GM23248 (cell line): ENCODE results near the gene PID1. TPM values are rescaled to one million over a fixed set of nuclear protein-coding genes. Genes with fewer than 3 reads are reported as not detected.

Experiments used
- DNase-seq: peaks from one replicate; pipeline ENCODE4 v3.0.0-alpha.2; 2015
- H2AFZ ChIP-seq: fragments of 200-600 bp; sonication (generic); 2 replicates; pipeline ENCODE4 v1.6.1; 2016; ENCODE audit warnings: antibody characterized with exemption
- H3F3A ChIP-seq: fragments of 200-600 bp; sonication (generic); 2 replicates; pipeline ENCODE4 v1.6.1; 2016; ENCODE audit warnings: mild to moderate bottlenecking, antibody characterized with exemption, mixed run types; ENCODE audit not compliant: insufficient read depth
- H3K27ac ChIP-seq: fragments of 200-600 bp; sonication (generic); 2 replicates; pipeline ENCODE4 v1.5.1; 2016; ENCODE audit warnings: mild to moderate bottlenecking
- H3K27me3 ChIP-seq: fragments of 200-600 bp; sonication (generic); replicated peaks from 2 replicates; pipeline ENCODE4 v1.6.1; 2016; ENCODE audit warnings: mild to moderate bottlenecking; ENCODE audit not compliant: insufficient read depth
- H3K36me3 ChIP-seq: fragments of 200-600 bp; sonication (generic); 2 replicates; pipeline ENCODE4 v1.6.1; 2016; ENCODE audit warnings: low read depth, mild to moderate bottlenecking
- H3K4me1 ChIP-seq: fragments of 200-600 bp; sonication (generic); 2 replicates; pipeline ENCODE4 v1.6.1; 2016; ENCODE audit warnings: mild to moderate bottlenecking; ENCODE audit not compliant: insufficient read depth
- H3K4me2 ChIP-seq: fragments of 200-600 bp; sonication (generic); one replicate; pipeline ENCODE4 v1.6.1; 2016; ENCODE audit warnings: mild to moderate bottlenecking; ENCODE audit not compliant: unreplicated experiment
- H3K4me3 ChIP-seq: fragments of 200-600 bp; sonication (generic); 2 replicates; pipeline ENCODE4 v1.5.1; 2016; ENCODE audit warnings: mild to moderate bottlenecking
- H3K79me2 ChIP-seq: fragments of 200-600 bp; sonication (generic); 2 replicates; pipeline ENCODE4 v1.6.1; 2016; ENCODE audit warnings: mild to moderate bottlenecking; ENCODE audit not compliant: insufficient read depth
- H3K9ac ChIP-seq: fragments of 200-600 bp; sonication (generic); 2 replicates; pipeline ENCODE4 v1.6.1; 2016; ENCODE audit warnings: mild to moderate bottlenecking
- H3K9me2 ChIP-seq: fragments of 200-600 bp; sonication (generic); 2 replicates; pipeline ENCODE4 v1.6.1; 2016; ENCODE audit warnings: mixed run types, mild to moderate bottlenecking, moderate library complexity; ENCODE audit not compliant: insufficient read depth
- H3K9me3 ChIP-seq: fragments of 200-600 bp; sonication (generic); one replicate; pipeline ENCODE4 v1.6.1; 2017; ENCODE audit warnings: low read depth
- H4K20me1 ChIP-seq: fragments of 200-600 bp; sonication (generic); 2 replicates; pipeline ENCODE4 v1.6.0; 2016; ENCODE audit not compliant: insufficient read depth
- EZH2 ChIP-seq: fragments of 200-600 bp; sonication (generic); IDR thresholded peaks from 2 replicates; pipeline ENCODE4 v1.6.1; 2018; ENCODE audit warnings: antibody characterized with exemption, mild to moderate bottlenecking; ENCODE audit not compliant: insufficient read depth, poor library complexity, severe bottlenecking
- EZH2phosphoT487 ChIP-seq: fragments of 200-600 bp; sonication (generic); IDR thresholded peaks from 2 replicates; pipeline ENCODE4 v1.6.1; 2018; ENCODE audit warnings: antibody characterized with exemption, moderate library complexity, mild to moderate bottlenecking, low read depth; ENCODE audit not compliant: insufficient read depth
- WGBS, 2 experiments: methylation state at CpG; one replicate each; pipeline ENCODE4 v1.1.6; 2015 to 2017; ENCODE audit warnings: low lambda C conversion rate in 2 of 2, low coverage in 1 of 2; ENCODE audit errors: missing lambda C conversion rate in 2 of 2; 5-methylcytosine and 5-hydroxymethylcytosine counted together
- in situ Hi-C: fragments of 300-500 bp; cut with MboI; formaldehyde crosslinking; loops from 2 replicates; pipeline ENCODE4 v1.15.0; 2020
- polyA plus RNA-seq: library from polyadenylated mRNA; unstranded; fragments of >200 nt; fragmentation: Nextera tagmentation; extraction: Ambion mirVana; gene quantifications from 2 replicates; pipeline ENCODE4 v1.2.1, GENCODE V29; 2016
- total RNA-seq: library from RNA; depleted of rRNA; stranded (reverse); fragments of >200 nt; shearing (Covaris generic); gene quantifications from 2 replicates; pipeline ENCODE4 v1.2.3, GENCODE V29; 2014

The PID1 gene
- total and polyA plus RNA-seq, 2 experiments from 2014 or later = 5.9 to 8.6 TPM

- WGBS, 2 experiments = 29 to 40% methylated on average over 2 of the region's 2 CpGs
- peaks cover 23% of the 10 kb centered on the region for H3K4me1 ChIP-seq
- H4K20me1 ChIP-seq = no peaks in the 10 kb centered on the region
- H3K9me3 ChIP-seq = no peaks in the 10 kb centered on the region
- H3K4me3 ChIP-seq = no peak overlapping the region
- no peak overlapping the region for H3K27ac ChIP-seq
- H3K27me3 ChIP-seq = no peaks in the 10 kb centered on the region
- H3K4me2 ChIP-seq = peak overlapping the region; percentile 13
- no peak for TF ChIP-seq EZH2
- TF ChIP-seq EZH2phosphoT487 = no peak
- in situ Hi-C loops = no loop called here
- no peak overlapping the region for H3K9ac ChIP-seq
- no peaks in the 10 kb centered on the region for H3K9me2 ChIP-seq
- DNase-seq = no peak
- H3K79me2 ChIP-seq = no peaks in the 10 kb centered on the region
- no peak overlapping the region for H2AFZ ChIP-seq
- H3F3A ChIP-seq = 0 out of 2 replicates have a peak, but pooled peaks cover 5% of the 10 kb centered on the region
- H3K36me3 ChIP-seq = no peaks in the 10 kb centered on the region
Observed at GRCh38 chr2:229301237-229301636, 30.1 kb upstream of the PID1 start.

- H3F3A ChIP-seq = 0 out of 2 replicates have a peak, but pooled peaks cover 5% of the 10 kb centered on the region
- H4K20me1 ChIP-seq = no peaks in the 10 kb centered on the region
- WGBS, 2 experiments = 10 to 12% methylated on average over 3 of the region's 3 CpGs
- H3K9ac ChIP-seq = no peak overlapping the region
- H3K4me3 ChIP-seq = no peak overlapping the region
- no peaks in the 10 kb centered on the region for H3K9me2 ChIP-seq
- H2AFZ ChIP-seq = no peak overlapping the region
- peak overlapping the region; percentile 13 for H3K4me2 ChIP-seq
- TF ChIP-seq EZH2 (no peak), EZH2phosphoT487 (no peak)
- H3K27ac ChIP-seq = no peak overlapping the region
- H3K9me3 ChIP-seq = no peaks in the 10 kb centered on the region
- H3K27me3 ChIP-seq = no peaks in the 10 kb centered on the region
- DNase-seq = peak; percentile 65
- no peaks in the 10 kb centered on the region for H3K36me3 ChIP-seq
- in situ Hi-C loops = no loop called here
- peaks cover 24% of the 10 kb centered on the region for H3K4me1 ChIP-seq
- no peaks in the 10 kb centered on the region for H3K79me2 ChIP-seq
Observed at GRCh38 chr2:229300790-229301189, 29.7 kb upstream of the PID1 start.

GRCh38 chr2:229300371-229300770 lies 29.3 kb upstream of the PID1 start:
- Histone ChIP-seq H4K20me1 (no peaks in the 10 kb centered on the region), H3K9me2 (no peaks in the 10 kb centered on the region), H3K27me3 (no peaks in the 10 kb centered on the region), H3K9me3 (no peaks in the 10 kb centered on the region), H3K27ac (no peak overlapping the region), H3K9ac (no peak overlapping the region), H3K79me2 (no peaks in the 10 kb centered on the region), H3K4me1 (peaks cover 24% of the 10 kb centered on the region), H3K4me2 (peak overlapping the region; percentile 13), H3K4me3 (no peak overlapping the region), H3K36me3 (no peaks in the 10 kb centered on the region), H3F3A (0 out of 2 replicates have a peak, but pooled peaks cover 5% of the 10 kb centered on the region), H2AFZ (no peak overlapping the region)
- WGBS, 2 experiments = 31 to 45% methylated on average over 1 of the region's 1 CpG
- TF ChIP-seq EZH2 (no peak), EZH2phosphoT487 (no peak)
- no peak for DNase-seq
- in situ Hi-C loops = no loop called here

- no peak overlapping the region for H3K27ac ChIP-seq
- peaks cover 24% of the 10 kb centered on the region for H3K4me1 ChIP-seq
- no peaks in the 10 kb centered on the region for H4K20me1 ChIP-seq
- peak overlapping the region; percentile 28 for H3K4me2 ChIP-seq
- H3F3A ChIP-seq = 0 out of 2 replicates have a peak, but pooled peaks cover 5% of the 10 kb centered on the region
- 14 to 15% methylated on average over 6 of the region's 6 CpGs for WGBS, 2 experiments
- TF ChIP-seq EZH2 (no peak), EZH2phosphoT487 (no peak)
- no peaks in the 10 kb centered on the region for H3K9me2 ChIP-seq
- no peaks in the 10 kb centered on the region for H3K79me2 ChIP-seq
- no peaks in the 10 kb centered on the region for H3K27me3 ChIP-seq
- H3K9me3 ChIP-seq = no peaks in the 10 kb centered on the region
- 0 out of 2 replicates have a peak overlapping the region, but pooled peaks have one; percentile 25 for H3K4me3 ChIP-seq
- peak overlapping the region; percentile 57 for H2AFZ ChIP-seq
- DNase-seq = peak; percentile 48
- in situ Hi-C loops = loop anchor here (25.0 kb wide), 1 partner anchor 610 kb away; no protein-coding TSS in a partner anchor
- H3K36me3 ChIP-seq = no peaks in the 10 kb centered on the region
- H3K9ac ChIP-seq = 0 out of 2 replicates have a peak overlapping the region, but pooled peaks have one; percentile 20
Observed at GRCh38 chr2:229297247-229297646, 26.2 kb upstream of the PID1 start.
